Stimulated activated naive CD8-positive, alpha-beta T cell treated with anti-CD3 and anti-CD28 coated beads, Interleukin-15, Interleukin-2, amounts not matched to agents 100 U/mL and 50 U/mL, for 24 hours (primary cell): ENCODE results near the gene HEMK1.

ENCODE experiments used
- ATAC-seq: fragments of 150-1000 bp; cut with Tn5 transposase; one replicate; pipeline ENCODE4 v1.10.0; 2021
- DNase-seq: peaks from one replicate; pipeline ENCODE4 v3.0.0; 2021

The HEMK1 gene

DNA sequence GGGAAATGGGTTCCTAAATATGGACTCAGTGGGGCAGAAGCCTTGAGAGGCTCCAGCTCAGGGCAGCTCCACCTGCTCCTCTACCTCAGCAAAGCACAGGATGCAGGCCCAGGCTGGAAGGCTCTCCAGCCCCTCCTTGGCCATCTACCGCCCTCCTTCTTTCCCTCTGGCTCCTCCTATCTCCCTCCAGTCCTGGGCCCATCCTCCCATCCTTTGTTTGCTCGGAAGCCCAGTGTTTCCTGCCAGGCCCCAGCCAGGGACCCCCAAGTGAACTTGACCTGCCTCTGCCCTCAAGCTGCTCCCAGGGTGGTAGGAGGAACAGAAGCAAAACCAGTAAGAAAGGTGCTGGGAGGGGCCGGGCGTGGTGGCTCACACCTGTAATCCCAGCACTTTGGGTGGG is 67.7 kb downstream of the HEMK1 start:
- no peak for ATAC-seq
- DNase-seq, result no peak

DNA sequence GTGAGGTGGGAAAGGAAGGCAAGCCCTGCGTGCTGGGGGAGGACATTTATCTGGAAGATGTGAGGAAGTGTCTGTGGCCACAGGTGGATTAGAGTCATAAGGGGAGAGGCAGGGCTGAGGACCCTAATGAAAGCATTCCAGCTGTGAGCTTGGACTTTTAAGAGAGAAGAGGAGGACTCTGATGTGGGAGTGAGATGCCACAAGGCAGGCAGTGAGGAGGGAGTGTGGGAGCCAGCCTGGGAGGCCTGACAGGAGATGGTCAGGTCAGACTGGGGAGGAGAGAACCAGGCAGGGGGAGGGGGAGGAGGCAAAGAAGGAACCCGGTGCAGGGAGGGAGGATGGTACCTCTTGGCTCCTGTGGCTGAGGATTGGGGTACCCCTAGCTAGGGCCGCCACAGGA is 68.6 kb downstream of the HEMK1 start:
- DNase-seq (no peak), ATAC-seq (no peak)

DNA sequence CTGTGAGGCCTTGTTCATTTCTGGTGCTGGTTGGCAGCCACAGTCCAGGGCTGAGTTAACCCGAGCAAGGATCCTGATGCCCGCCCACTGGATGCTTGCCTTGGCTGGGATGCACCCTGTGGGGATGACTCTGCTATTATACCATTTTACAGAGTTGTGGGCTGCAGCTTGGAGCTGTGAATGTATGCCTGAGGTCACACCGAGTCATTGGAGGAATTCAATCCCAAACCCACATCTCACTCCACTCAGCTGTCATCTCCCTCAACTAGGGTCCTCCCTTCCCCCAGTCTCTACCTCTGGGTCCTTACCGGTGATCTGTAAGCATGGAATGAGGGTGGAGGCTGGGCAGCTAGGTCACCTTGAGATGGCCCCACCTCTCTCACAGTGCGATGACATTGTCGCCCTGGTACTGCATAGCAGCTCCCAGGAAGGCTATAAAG is 69.8 kb downstream of the HEMK1 start:
- ATAC-seq, result peak; percentile 24
- no peak for DNase-seq

DNA sequence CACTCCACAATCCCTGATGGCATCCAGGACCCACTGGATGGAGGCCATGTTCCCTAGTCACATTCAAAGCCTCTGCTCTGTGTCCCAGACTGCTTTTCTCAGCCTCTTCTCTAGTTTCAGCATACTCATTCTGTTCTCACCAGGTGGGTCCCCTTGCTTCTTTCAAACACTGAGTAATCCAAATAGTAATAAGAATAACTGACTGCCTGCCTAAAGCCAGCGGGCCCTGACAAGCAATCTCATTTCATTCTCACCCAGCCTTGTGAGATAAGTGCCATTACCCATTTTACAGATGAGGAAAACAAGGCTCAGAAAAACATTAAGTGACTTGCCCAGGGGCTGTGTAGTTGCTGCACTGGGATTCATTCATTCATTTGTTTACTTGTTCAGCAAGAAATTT is 73.1 kb downstream of the HEMK1 start:
- ATAC-seq, result no peak
- DNase-seq, result no peak

GRCh38 chr3:50644561-50644960 is 75.2 kb downstream of the HEMK1 start:
- DNase-seq (no peak), ATAC-seq (no peak)

GRCh38 chr3:50645378-50645777 is 76.1 kb downstream of the HEMK1 start:
- no peak for ATAC-seq
- no peak for DNase-seq
